Measurements from ENCODE around the gene INPP5D.

DNA sequence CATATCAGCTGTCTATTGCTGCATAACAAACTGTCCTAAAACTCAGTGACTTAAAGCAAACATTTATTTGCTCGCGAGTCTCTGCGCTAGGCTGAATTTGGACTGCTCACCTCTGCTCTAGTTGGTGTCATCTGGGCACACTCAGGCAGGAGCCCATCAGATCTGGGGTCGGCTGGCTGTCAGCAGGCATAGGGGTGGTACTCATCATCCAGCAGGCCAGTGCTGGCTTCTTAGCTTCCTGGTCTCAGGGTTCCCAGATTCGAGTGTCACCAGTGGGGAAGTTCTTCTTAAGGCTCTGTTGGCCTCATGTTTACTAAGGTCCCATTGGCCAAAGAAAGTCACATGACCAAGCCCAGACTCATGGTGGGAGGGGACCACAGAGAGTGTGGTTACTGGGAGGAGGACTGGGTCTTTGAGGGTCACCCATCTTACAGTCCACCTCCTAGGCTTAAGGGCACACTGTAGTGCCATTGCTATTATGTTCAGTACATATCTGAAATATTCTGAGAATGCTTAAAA is 119.8 kb downstream of the INPP5D start:
- TF ChIP-seq, protein P1, sequence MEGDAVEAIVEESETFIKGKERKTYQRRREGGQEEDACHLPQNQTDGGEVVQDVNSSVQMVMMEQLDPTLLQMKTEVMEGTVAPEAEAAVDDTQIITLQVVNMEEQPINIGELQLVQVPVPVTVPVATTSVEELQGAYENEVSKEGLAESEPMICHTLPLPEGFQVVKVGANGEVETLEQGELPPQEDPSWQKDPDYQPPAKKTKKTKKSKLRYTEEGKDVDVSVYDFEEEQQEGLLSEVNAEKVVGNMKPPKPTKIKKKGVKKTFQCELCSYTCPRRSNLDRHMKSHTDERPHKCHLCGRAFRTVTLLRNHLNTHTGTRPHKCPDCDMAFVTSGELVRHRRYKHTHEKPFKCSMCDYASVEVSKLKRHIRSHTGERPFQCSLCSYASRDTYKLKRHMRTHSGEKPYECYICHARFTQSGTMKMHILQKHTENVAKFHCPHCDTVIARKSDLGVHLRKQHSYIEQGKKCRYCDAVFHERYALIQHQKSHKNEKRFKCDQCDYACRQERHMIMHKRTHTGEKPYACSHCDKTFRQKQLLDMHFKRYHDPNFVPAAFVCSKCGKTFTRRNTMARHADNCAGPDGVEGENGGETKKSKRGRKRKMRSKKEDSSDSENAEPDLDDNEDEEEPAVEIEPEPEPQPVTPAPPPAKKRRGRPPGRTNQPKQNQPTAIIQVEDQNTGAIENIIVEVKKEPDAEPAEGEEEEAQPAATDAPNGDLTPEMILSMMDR (IDR thresholded peaks at IDR 0.05; ENCODE audit: low read length), result no peak
- no peak for TF ChIP-seq EZH2 (IDR thresholded peaks at IDR 0.05; ENCODE audit: borderline replicate concordance, low read length)

All from OCI-LY1 (cell line).